GM19372 (cell line): ENCODE data around the gene UBE2Q1.

Experiments
- ATAC-seq: cut with Tn5 transposase; IDR thresholded peaks from one replicate; pipeline ENCODE4 v1.9.1; 2021; ENCODE audit warnings: mild to moderate bottlenecking, low read depth, moderate library complexity; ENCODE audit not compliant: unreplicated experiment

The UBE2Q1 gene

GRCh38 chr1:154514066-154514553 is 44.4 kb downstream of the UBE2Q1 start:
- no peak for ATAC-seq

GRCh38 chr1:154512760-154513159 is 45.7 kb downstream of the UBE2Q1 start:
- ATAC-seq = no peak

GRCh38 chr1:154503898-154504297 is 54.6 kb downstream of the UBE2Q1 start:
- no peak for ATAC-seq

- no peak for ATAC-seq
These were observed 55.7 kb downstream of the UBE2Q1 start for GRCh38 chr1:154502744-154503115.

GRCh38 chr1:154502066-154502743 is 56.3 kb downstream of the UBE2Q1 start, which contains the start of the genes SHE and TDRD10:
Gene SHE (minus strand): TSS chr1:154502412. CDS start chr1:154502026, 386 bp downstream.
Gene TDRD10 (plus strand): TSS chr1:154502219. CDS start chr1:154506904, 4,685 bp downstream.
- no peak for ATAC-seq

GRCh38 chr1:154501423-154502065 is 56.9 kb downstream of the UBE2Q1 start:
- ATAC-seq = no peak

- ATAC-seq = no peak
These were observed 57.9 kb downstream of the UBE2Q1 start for GRCh38 chr1:154500533-154500932.

- no peak for ATAC-seq
These were observed 59.0 kb downstream of the UBE2Q1 start for GRCh38 chr1:154499446-154499845.
